Measurements from ENCODE around the gene CAMK1D. TPM values are rescaled to one million over a fixed set of nuclear protein-coding genes. Genes with fewer than 3 reads are reported as not detected.

CAMK1D gene
- polyA plus RNA-seq, 1 experiment, result 1.1 TPM

DNA sequence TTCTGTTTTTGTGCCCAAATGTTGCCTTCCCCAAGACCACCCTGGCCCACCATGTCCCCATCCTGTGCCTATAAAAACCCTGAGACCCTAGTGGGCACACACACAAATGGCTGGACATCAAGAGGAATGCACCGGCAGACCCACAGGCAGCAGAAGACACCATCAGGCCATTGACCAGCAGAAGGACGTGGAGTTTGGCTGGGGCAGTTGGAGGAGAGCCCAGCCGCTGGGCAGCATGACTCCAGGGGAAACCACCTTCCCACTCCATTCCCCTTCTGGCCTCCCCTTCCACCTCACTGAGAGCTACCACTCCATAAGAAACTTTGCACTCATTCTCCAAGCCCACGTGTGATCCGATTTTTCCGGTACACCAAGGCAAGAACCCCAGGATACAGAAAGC lies 309.2 kb downstream of the CAMK1D start:
- Histone ChIP-seq H3K27me3 (ENCODE audit: control insufficient read depth, insufficient read depth, low read length) (no peaks in the 10 kb centered on the region; the same call in 1 of the 2 replicates), H3K36me3 (ENCODE audit: control insufficient read depth, insufficient read depth, low read length) (no peaks in the 10 kb centered on the region), H3K4me3 (ENCODE audit: low read depth, low read length) (no peak overlapping the region)
- no peak for DNase-seq (ENCODE audit: low read depth)
- POLR2A ChIA-PET, result no interaction called here
- CTCF ChIA-PET, result interaction anchor here (0.7 to 3.0 kb wide), 4 partner anchors 18 to 444 kb away, joined by 3 to 44 read pairs (median 3); no protein-coding TSS in a partner anchor
- TF ChIP-seq, protein P1, sequence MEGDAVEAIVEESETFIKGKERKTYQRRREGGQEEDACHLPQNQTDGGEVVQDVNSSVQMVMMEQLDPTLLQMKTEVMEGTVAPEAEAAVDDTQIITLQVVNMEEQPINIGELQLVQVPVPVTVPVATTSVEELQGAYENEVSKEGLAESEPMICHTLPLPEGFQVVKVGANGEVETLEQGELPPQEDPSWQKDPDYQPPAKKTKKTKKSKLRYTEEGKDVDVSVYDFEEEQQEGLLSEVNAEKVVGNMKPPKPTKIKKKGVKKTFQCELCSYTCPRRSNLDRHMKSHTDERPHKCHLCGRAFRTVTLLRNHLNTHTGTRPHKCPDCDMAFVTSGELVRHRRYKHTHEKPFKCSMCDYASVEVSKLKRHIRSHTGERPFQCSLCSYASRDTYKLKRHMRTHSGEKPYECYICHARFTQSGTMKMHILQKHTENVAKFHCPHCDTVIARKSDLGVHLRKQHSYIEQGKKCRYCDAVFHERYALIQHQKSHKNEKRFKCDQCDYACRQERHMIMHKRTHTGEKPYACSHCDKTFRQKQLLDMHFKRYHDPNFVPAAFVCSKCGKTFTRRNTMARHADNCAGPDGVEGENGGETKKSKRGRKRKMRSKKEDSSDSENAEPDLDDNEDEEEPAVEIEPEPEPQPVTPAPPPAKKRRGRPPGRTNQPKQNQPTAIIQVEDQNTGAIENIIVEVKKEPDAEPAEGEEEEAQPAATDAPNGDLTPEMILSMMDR (IDR thresholded peaks at IDR 0.05; ENCODE audit: insufficient read depth, low read depth, low read length), result no peak

DNA sequence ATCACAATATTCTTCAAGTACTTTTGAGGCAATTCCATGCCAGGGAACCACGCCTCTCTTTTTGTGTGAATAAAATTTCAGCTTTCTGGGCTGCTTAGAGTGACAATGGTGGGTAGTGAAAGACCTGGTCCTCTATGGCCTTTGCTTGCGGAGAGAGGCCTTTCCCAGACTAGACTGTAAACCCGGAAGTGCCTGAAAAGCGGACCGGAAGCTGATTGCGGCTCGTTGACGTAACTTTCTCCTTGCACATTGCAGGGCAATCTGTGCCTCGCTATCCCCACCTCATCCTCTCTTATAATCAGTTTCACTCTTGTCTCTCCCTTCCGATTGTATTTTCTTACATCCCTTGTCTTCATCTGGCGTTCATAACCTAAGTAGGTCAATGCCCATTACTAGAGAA lies 310.4 kb downstream of the CAMK1D start:
- H3K27me3 ChIP-seq (ENCODE audit: control insufficient read depth, insufficient read depth, low read length), result no peaks in the 10 kb centered on the region; the same call in 1 of the 2 replicates
- H3K36me3 ChIP-seq (ENCODE audit: control insufficient read depth, insufficient read depth, low read length), result no peaks in the 10 kb centered on the region
- TF ChIP-seq, protein P1 (IDR thresholded peaks at IDR 0.05; ENCODE audit: insufficient read depth, low read depth, low read length), result no peak
- DNase-seq (ENCODE audit: low read depth), result no peak
- CTCF ChIA-PET, result interaction anchor here (0.5 kb wide), 1 partner anchor 395 kb away, joined by 3 read pairs; no protein-coding TSS in a partner anchor
- H3K4me3 ChIP-seq (ENCODE audit: low read depth, low read length), result no peak overlapping the region
- POLR2A ChIA-PET, result no interaction called here

GRCh38 chr10:12660812-12661211 lies 311.5 kb downstream of the CAMK1D start:
- DNase-seq (ENCODE audit: low read depth), result no peak
- Histone ChIP-seq H3K4me3 (ENCODE audit: low read depth, low read length) (no peak overlapping the region), H3K36me3 (ENCODE audit: control insufficient read depth, insufficient read depth, low read length) (no peaks in the 10 kb centered on the region), H3K27me3 (ENCODE audit: control insufficient read depth, insufficient read depth, low read length) (no peaks in the 10 kb centered on the region; the same call in 1 of the 2 replicates)
- TF ChIP-seq, protein P1 (IDR thresholded peaks at IDR 0.05; ENCODE audit: insufficient read depth, low read depth, low read length), result no peak
- CTCF ChIA-PET, result interaction anchor here (0.7 to 1.5 kb wide), 2 partner anchors 9 to 18 kb away, joined by 3 read pairs; no protein-coding TSS in a partner anchor
- POLR2A ChIA-PET, result no interaction called here

- ChIA-PET POLR2A (no interaction called here), CTCF (interaction anchor here (1.0 to 2.9 kb wide), 4 partner anchors 19 to 407 kb away, joined by 3 to 14 read pairs (median 3); no protein-coding TSS in a partner anchor)
- no peak for DNase-seq (ENCODE audit: low read depth)
- TF ChIP-seq, protein P1 (IDR thresholded peaks at IDR 0.05; ENCODE audit: insufficient read depth, low read depth, low read length), result no peak
- Histone ChIP-seq H3K4me3 (ENCODE audit: low read depth, low read length) (no peak overlapping the region), H3K36me3 (ENCODE audit: control insufficient read depth, insufficient read depth, low read length) (no peaks in the 10 kb centered on the region), H3K27me3 (ENCODE audit: control insufficient read depth, insufficient read depth, low read length) (no peaks in the 10 kb centered on the region; the same call in 1 of the 2 replicates)
Measured at GRCh38 chr10:12661671-12662070, 312.3 kb downstream of the CAMK1D start.

GRCh38 chr10:12663863-12664262 lies 314.5 kb downstream of the CAMK1D start:
- Histone ChIP-seq H3K4me3 (ENCODE audit: low read depth, low read length) (no peak overlapping the region), H3K27me3 (ENCODE audit: control insufficient read depth, insufficient read depth, low read length) (no peaks in the 10 kb centered on the region), H3K36me3 (ENCODE audit: control insufficient read depth, insufficient read depth, low read length) (no peaks in the 10 kb centered on the region)
- ChIA-PET POLR2A (no interaction called here), CTCF (interaction anchor here (0.7 to 2.9 kb wide), 2 partner anchors 43 to 399 kb away, joined by 3 to 14 read pairs; no protein-coding TSS in a partner anchor)
- DNase-seq (ENCODE audit: low read depth), result no peak
- TF ChIP-seq, protein P1 (IDR thresholded peaks at IDR 0.05; ENCODE audit: insufficient read depth, low read depth, low read length), result no peak
